K562 (cell line): ENCODE measurements around the gene MVB12B. TPM values are rescaled to one million over a fixed set of nuclear protein-coding genes. Genes with fewer than 3 reads are reported as not detected.
A peak's percentile ranks its signal among the peaks of the same experiment; 100 is the strongest.

ENCODE experiments used
- BCL6 ChIP-seq: fragments of 250-450 bp; sonication (Bioruptor Pico); IDR thresholded peaks from 2 replicates; pipeline ENCODE4 v1.4.0; 2020
- CBX1 ChIP-seq: sonication (generic); IDR thresholded peaks from 2 replicates; pipeline ENCODE4 v1.6.1; 2016; ENCODE audit warnings: antibody characterized with exemption, low read depth, mild to moderate bottlenecking
- CBX8 ChIP-seq: fragments of 200-600 bp; sonication (generic); IDR thresholded peaks from 2 replicates; pipeline ENCODE4 v1.6.1; 2012; ENCODE audit warnings: borderline replicate concordance, mixed run types, low read depth, mild to moderate bottlenecking, moderate library complexity, mixed read lengths, low read length, control low read depth, inconsistent platforms; ENCODE audit not compliant: poor library complexity, severe bottlenecking; ENCODE audit errors: extremely low read depth
- FOXA1 ChIP-seq: fragments of 450-650 bp; IDR thresholded peaks from 2 replicates; pipeline ENCODE4 v1.6.1; 2016; ENCODE audit warnings: mild to moderate bottlenecking, borderline replicate concordance
- HLTF ChIP-seq: fragments of 450-650 bp; IDR thresholded peaks from 2 replicates; pipeline ENCODE4 v1.6.1; 2016
- L3MBTL2 ChIP-seq: fragments of 450-650 bp; IDR thresholded peaks from 2 replicates; pipeline ENCODE4 v1.6.1; 2016; ENCODE audit warnings: mild to moderate bottlenecking, moderate library complexity
- MAFG ChIP-seq: fragments of 450-650 bp; conservative IDR thresholded peaks from 2 replicates; pipeline ENCODE4 v1.6.1; 2016; ENCODE audit warnings: missing genetic modification characterization, missing compliant biosample characterization
- MEIS2 ChIP-seq: fragments of 450-650 bp; IDR thresholded peaks from 2 replicates; pipeline ENCODE4 v1.6.1; 2014; ENCODE audit warnings: mild to moderate bottlenecking; ENCODE audit not compliant: partially characterized antibody
- NR2C2 ChIP-seq, 2 experiments: fragments of 200-800 bp in 1 of 2; sonication (Bioruptor generic) in 1 of 2; sonication (generic) in 1 of 2; formaldehyde crosslinking in 1 of 2; IDR thresholded peaks; 2 replicates each; pipeline versions ENCODE4 v1.6.1 to v1.8.0; 2016 to 2022; ENCODE audit warnings: mild to moderate bottlenecking in 1 of 2, missing compliant biosample characterization in 1 of 2, missing genetic modification characterization in 1 of 2, missing genetic modification reagents in 1 of 2
- PCBP2 ChIP-seq: fragments of 200-400 bp; formaldehyde crosslinking; IDR thresholded peaks from 2 replicates; pipeline ENCODE4 v1.6.1; 2018; ENCODE audit warnings: low read length, low read depth, mild to moderate bottlenecking, moderate library complexity; ENCODE audit not compliant: poor library complexity, severe bottlenecking
- POLR2G ChIP-seq: fragments of 200-400 bp; formaldehyde crosslinking; IDR thresholded peaks from 2 replicates; pipeline ENCODE4 v1.6.1; 2017; ENCODE audit warnings: low read depth, mild to moderate bottlenecking, antibody characterized with exemption, low read length, moderate library complexity
- PRMT5 ChIP-seq: sonication (generic); formaldehyde crosslinking; IDR thresholded peaks from 2 replicates; pipeline ENCODE4 v1.5.0; 2020; ENCODE audit warnings: missing genetic modification reagents
- PRPF4 ChIP-seq: fragments of 200-400 bp; formaldehyde crosslinking; IDR thresholded peaks from one replicate; pipeline ENCODE4 v1.6.1; 2017; ENCODE audit warnings: low read length, low read depth, mild to moderate bottlenecking; ENCODE audit not compliant: insufficient read depth, poor library complexity, severe bottlenecking
- SMARCA4 ChIP-seq: fragments of 450-650 bp; IDR thresholded peaks from 2 replicates; pipeline ENCODE4 v1.6.1; 2016
- ZC3H4 ChIP-seq: sonication (generic); formaldehyde crosslinking; IDR thresholded peaks from 2 replicates; pipeline ENCODE4 v1.9.0; 2021; ENCODE audit warnings: missing genetic modification reagents, borderline replicate concordance
- ZNF354B ChIP-seq: fragments of 250-450 bp; sonication (Bioruptor Pico); IDR thresholded peaks from 2 replicates; pipeline ENCODE4 v1.4.0; 2020
- polyA plus RNA-seq, 8 experiments: library from polyadenylated mRNA; depleted of rRNA in 4 of 8; stranded (reverse) in 5 of 8; unstranded in 3 of 8; fragments of >200 nt; fragmentation: Nextera tagmentation in 2 of 8; fragmentation: Illumina TruSeq in 1 of 8; extraction: Ambion mirVana in 2 of 8; extraction: Trizol in 1 of 8; gene quantifications; 2 replicates each; pipeline versions ENCODE4 v1.2.1 to v1.2.3, GENCODE V29; 2011 to 2014; ENCODE audit warnings: inconsistent platforms in 1 of 8, missing spikeins in 1 of 8
- total RNA-seq, 7 experiments: library from RNA; depleted of rRNA in 6 of 7; stranded (reverse); fragments of >200 nt in 6 of 7; fragmentation: Illumina TruSeq in 2 of 7; extraction: Trizol in 2 of 7; gene quantifications; 2 replicates each; pipeline versions ENCODE4 v1.2.1 to v1.2.3, GENCODE V29; 2011 to 2021; ENCODE audit warnings: low replicate concordance in 1 of 7
- TF ChIP-seq, protein P1 (sequence below): fragments of 450-650 bp; formaldehyde crosslinking; IDR thresholded peaks from 2 replicates; pipeline ENCODE4 v1.4.0; 2020; ENCODE audit warnings: mild to moderate bottlenecking, moderate library complexity
- TF ChIP-seq, protein P2 (sequence below): fragments of 250-450 bp; sonication (Bioruptor Pico); IDR thresholded peaks from 2 replicates; pipeline ENCODE4 v1.5.0; 2021
- TF ChIP-seq, protein P3 (sequence below): fragments of 250-450 bp; sonication (Bioruptor Pico); IDR thresholded peaks from 2 replicates; pipeline ENCODE4 v1.8.0; 2022; ENCODE audit warnings: inconsistent platforms
- TF ChIP-seq, protein P4 (sequence below): fragments of 250-450 bp; sonication (Bioruptor Pico); IDR thresholded peaks from 2 replicates; pipeline ENCODE4 v1.4.0; 2020; ENCODE audit warnings: mild to moderate bottlenecking, moderate library complexity
- TF ChIP-seq, protein P5 (sequence below): fragments of 450-650 bp; formaldehyde crosslinking; IDR thresholded peaks from 2 replicates; pipeline ENCODE4 v1.4.0; 2020; ENCODE audit warnings: mild to moderate bottlenecking, moderate library complexity

Gene MVB12B
- total and polyA plus RNA-seq, 9 of the 15 experiments (the other 6 are each of a cell fraction or from before 2014, with no cell fraction given): not detected

DNA sequence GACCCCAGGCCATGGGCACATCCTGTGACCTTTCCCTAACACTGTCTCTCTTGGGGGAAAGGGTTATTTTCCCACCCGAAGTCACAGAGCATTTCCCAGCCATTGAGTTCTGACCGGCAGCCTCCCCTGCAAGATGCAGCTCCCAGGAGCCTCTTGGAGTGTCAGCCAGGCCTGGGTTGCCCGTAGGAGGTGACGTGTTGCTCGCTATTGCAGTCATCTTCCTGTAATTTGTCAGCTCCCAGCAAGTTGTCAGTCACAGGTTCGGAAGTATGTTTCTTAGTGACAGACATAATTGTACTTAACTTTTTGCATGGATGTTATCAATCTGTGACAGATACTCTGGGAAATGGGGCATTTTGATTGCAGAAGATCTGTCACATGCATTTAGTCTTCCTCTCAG lies 74.5 kb downstream of the MVB12B start (continued):
- TF ChIP-seq, protein P1, sequence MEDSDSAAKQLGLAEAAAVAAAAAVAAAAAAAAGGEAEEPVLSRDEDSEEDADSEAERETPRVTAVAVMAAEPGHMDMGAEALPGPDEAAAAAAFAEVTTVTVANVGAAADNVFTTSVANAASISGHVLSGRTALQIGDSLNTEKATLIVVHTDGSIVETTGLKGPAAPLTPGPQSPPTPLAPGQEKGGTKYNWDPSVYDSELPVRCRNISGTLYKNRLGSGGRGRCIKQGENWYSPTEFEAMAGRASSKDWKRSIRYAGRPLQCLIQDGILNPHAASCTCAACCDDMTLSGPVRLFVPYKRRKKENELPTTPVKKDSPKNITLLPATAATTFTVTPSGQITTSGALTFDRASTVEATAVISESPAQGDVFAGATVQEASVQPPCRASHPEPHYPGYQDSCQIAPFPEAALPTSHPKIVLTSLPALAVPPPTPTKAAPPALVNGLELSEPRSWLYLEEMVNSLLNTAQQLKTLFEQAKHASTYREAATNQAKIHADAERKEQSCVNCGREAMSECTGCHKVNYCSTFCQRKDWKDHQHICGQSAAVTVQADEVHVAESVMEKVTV (CRISPR knock-in tag): no peak
- TF ChIP-seq, protein P2, sequence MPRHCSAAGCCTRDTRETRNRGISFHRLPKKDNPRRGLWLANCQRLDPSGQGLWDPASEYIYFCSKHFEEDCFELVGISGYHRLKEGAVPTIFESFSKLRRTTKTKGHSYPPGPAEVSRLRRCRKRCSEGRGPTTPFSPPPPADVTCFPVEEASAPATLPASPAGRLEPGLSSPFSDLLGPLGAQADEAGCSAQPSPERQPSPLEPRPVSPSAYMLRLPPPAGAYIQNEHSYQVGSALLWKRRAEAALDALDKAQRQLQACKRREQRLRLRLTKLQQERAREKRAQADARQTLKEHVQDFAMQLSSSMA (CRISPR knock-in tag): no peak
- no peak for TF ChIP-seq BCL6 (CRISPR knock-in tag)
- no peak for TF ChIP-seq NR2C2 (CRISPR knock-in tag; IDR thresholded peaks at IDR 0.05)
- 0 out of 2 replicates have a peak, but pooled peaks have one; percentile 47 for TF ChIP-seq NR2C2 (tag; IDR thresholded peaks at IDR 0.05)
- TF ChIP-seq PCBP2: no peak
- TF ChIP-seq, protein P3, sequence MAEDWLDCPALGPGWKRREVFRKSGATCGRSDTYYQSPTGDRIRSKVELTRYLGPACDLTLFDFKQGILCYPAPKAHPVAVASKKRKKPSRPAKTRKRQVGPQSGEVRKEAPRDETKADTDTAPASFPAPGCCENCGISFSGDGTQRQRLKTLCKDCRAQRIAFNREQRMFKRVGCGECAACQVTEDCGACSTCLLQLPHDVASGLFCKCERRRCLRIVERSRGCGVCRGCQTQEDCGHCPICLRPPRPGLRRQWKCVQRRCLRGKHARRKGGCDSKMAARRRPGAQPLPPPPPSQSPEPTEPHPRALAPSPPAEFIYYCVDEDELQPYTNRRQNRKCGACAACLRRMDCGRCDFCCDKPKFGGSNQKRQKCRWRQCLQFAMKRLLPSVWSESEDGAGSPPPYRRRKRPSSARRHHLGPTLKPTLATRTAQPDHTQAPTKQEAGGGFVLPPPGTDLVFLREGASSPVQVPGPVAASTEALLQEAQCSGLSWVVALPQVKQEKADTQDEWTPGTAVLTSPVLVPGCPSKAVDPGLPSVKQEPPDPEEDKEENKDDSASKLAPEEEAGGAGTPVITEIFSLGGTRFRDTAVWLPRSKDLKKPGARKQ (CRISPR knock-in tag): no peak
- no peak for TF ChIP-seq ZC3H4 (CRISPR knock-in tag)
- TF ChIP-seq CBX8: no peak
- peak; percentile 82 for TF ChIP-seq MEIS2
- TF ChIP-seq, protein P4, sequence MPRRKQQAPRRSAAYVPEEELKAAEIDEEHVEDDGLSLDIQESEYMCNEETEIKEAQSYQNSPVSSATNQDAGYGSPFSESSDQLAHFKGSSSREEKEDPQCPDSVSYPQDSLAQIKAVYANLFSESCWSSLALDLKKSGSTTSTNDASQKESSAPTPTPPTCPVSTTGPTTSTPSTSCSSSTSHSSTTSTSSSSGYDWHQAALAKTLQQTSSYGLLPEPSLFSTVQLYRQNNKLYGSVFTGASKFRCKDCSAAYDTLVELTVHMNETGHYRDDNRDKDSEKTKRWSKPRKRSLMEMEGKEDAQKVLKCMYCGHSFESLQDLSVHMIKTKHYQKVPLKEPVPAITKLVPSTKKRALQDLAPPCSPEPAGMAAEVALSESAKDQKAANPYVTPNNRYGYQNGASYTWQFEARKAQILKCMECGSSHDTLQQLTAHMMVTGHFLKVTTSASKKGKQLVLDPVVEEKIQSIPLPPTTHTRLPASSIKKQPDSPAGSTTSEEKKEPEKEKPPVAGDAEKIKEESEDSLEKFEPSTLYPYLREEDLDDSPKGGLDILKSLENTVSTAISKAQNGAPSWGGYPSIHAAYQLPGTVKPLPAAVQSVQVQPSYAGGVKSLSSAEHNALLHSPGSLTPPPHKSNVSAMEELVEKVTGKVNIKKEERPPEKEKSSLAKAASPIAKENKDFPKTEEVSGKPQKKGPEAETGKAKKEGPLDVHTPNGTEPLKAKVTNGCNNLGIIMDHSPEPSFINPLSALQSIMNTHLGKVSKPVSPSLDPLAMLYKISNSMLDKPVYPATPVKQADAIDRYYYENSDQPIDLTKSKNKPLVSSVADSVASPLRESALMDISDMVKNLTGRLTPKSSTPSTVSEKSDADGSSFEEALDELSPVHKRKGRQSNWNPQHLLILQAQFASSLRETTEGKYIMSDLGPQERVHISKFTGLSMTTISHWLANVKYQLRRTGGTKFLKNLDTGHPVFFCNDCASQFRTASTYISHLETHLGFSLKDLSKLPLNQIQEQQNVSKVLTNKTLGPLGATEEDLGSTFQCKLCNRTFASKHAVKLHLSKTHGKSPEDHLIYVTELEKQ: no peak
- no peak for TF ChIP-seq PRPF4
- TF ChIP-seq L3MBTL2: no peak
- TF ChIP-seq ZNF354B (CRISPR knock-in tag): no peak
- TF ChIP-seq HLTF: no peak
- no peak for TF ChIP-seq POLR2G
- TF ChIP-seq, protein P5, sequence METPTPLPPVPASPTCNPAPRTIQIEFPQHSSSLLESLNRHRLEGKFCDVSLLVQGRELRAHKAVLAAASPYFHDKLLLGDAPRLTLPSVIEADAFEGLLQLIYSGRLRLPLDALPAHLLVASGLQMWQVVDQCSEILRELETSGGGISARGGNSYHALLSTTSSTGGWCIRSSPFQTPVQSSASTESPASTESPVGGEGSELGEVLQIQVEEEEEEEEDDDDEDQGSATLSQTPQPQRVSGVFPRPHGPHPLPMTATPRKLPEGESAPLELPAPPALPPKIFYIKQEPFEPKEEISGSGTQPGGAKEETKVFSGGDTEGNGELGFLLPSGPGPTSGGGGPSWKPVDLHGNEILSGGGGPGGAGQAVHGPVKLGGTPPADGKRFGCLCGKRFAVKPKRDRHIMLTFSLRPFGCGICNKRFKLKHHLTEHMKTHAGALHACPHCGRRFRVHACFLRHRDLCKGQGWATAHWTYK (CRISPR knock-in tag): no peak
- no peak for TF ChIP-seq SMARCA4
- TF ChIP-seq MAFG: no peak
- no peak for TF ChIP-seq FOXA1
- TF ChIP-seq PRMT5: no peak
- no peak for TF ChIP-seq CBX1
